Left ventricle myocardium inferior (tissue), 1 donor: ENCODE data around the gene KCNC3. TPM values are rescaled to one million over a fixed set of nuclear protein-coding genes. Genes with fewer than 3 reads are reported as not detected.

Experiments
- DNase-seq: peaks from one replicate; pipeline ENCODE4 v3.0.0-alpha.2; 2020
- H3K27ac ChIP-seq: fragments of 200-600 bp; replicated peaks from 2 replicates; pipeline ENCODE4 v1.8.0; 2021
- H3K27me3 ChIP-seq: fragments of 200-600 bp; 2 replicates; pipeline ENCODE4 v1.8.0; 2021; ENCODE audit warnings: low read depth
- H3K36me3 ChIP-seq: fragments of 200-600 bp; 2 replicates; pipeline ENCODE4 v1.8.0; 2021
- H3K4me1 ChIP-seq: fragments of 200-600 bp; 2 replicates; pipeline ENCODE4 v1.8.0; 2021
- H3K4me3 ChIP-seq: fragments of 200-600 bp; 2 replicates; pipeline ENCODE4 v1.8.0; 2021; ENCODE audit warnings: mild to moderate bottlenecking, moderate library complexity
- H3K9me3 ChIP-seq: fragments of 200-600 bp; replicated peaks from 2 replicates; pipeline ENCODE4 v1.8.0; 2021
- intact Hi-C: fragments of 100-400 bp; cut with micrococcal nuclease; formaldehyde crosslinking; loops from one replicate; pipeline ENCODE4 v1.11.0; 2022
- total RNA-seq: library from RNA; stranded (reverse); fragmentation: NEBNext Ultra II Directional; extraction: Animal tissue kit (Norgen Biotek cat#: 25700); gene quantifications from one replicate; pipeline ENCODE4 v1.2.1, GENCODE V29; 2021
- TF ChIP-seq, protein P1 (sequence below): fragments of 200-600 bp; IDR thresholded peaks from 2 replicates; pipeline ENCODE4 v1.8.0; 2021; ENCODE audit warnings: antibody characterized with exemption, mild to moderate bottlenecking, borderline replicate concordance
- donor health status: DM: no; HTN: yes; CAD: no; lungs with severe emphysema.

KCNC3 gene
- total RNA-seq, 1 donor from 2014 or later, result 2.6 TPM

DNA sequence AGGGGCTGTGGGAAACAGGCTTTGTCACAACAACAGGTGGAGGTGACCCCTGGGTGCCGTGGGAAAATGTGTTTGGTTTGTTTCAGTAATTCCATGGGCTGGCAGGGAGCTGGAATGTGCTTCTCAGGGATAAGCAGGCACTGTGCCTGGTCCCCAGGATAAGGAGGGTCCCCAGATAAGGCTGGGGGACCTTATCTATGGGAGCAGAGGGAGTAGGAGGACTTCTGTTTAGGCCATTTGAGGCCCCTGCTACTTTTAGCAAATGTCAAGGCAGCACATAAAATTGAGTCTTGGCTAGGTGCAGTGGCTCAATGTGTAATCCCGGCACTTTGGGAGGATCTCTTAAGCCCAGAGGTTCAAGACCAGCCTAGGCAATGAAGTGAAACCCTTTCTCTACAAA, 59.5 kb downstream of the KCNC3 start:
- intact Hi-C loops, result no loop called here
- Histone ChIP-seq H3K4me3 (no peak overlapping the region), H3K36me3 (peaks cover 22% of the 10 kb centered on the region), H3K9me3 (no peaks in the 10 kb centered on the region), H3K27me3 (no peaks in the 10 kb centered on the region), H3K4me1 (no peaks in the 10 kb centered on the region), H3K27ac (no peak overlapping the region)
- TF ChIP-seq, protein P1, sequence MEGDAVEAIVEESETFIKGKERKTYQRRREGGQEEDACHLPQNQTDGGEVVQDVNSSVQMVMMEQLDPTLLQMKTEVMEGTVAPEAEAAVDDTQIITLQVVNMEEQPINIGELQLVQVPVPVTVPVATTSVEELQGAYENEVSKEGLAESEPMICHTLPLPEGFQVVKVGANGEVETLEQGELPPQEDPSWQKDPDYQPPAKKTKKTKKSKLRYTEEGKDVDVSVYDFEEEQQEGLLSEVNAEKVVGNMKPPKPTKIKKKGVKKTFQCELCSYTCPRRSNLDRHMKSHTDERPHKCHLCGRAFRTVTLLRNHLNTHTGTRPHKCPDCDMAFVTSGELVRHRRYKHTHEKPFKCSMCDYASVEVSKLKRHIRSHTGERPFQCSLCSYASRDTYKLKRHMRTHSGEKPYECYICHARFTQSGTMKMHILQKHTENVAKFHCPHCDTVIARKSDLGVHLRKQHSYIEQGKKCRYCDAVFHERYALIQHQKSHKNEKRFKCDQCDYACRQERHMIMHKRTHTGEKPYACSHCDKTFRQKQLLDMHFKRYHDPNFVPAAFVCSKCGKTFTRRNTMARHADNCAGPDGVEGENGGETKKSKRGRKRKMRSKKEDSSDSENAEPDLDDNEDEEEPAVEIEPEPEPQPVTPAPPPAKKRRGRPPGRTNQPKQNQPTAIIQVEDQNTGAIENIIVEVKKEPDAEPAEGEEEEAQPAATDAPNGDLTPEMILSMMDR, result no peak
- DNase-seq, result no peak

DNA sequence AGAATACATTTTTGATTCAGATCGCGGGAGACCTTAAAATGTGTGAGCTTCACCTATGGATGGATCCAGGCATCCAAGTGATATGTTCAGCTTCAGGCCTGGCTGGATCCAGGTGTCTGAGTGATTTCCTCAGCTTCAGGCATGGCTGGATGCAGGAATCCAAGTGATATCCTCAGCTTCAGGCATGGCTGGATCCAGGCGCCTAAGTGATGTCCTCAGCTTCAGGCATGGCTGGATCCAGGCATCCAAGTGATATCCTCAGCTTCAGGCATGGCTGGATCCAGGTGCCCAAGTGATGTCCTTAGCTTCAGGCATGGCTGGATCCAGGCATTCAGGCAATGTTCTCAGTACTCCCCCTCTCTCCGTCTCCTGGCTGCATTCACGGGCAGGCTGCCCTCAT, 60.7 kb downstream of the KCNC3 start:
- H3K27ac ChIP-seq, result no peak overlapping the region
- H3K27me3 ChIP-seq, result no peaks in the 10 kb centered on the region
- peaks cover 19% of the 10 kb centered on the region for H3K36me3 ChIP-seq
- DNase-seq, result no peak
- H3K9me3 ChIP-seq, result no peaks in the 10 kb centered on the region
- peaks cover 5% of the 10 kb centered on the region for H3K4me1 ChIP-seq
- H3K4me3 ChIP-seq, result no peak overlapping the region
- intact Hi-C loops, result no loop called here
- TF ChIP-seq, protein P1, result no peak

DNA sequence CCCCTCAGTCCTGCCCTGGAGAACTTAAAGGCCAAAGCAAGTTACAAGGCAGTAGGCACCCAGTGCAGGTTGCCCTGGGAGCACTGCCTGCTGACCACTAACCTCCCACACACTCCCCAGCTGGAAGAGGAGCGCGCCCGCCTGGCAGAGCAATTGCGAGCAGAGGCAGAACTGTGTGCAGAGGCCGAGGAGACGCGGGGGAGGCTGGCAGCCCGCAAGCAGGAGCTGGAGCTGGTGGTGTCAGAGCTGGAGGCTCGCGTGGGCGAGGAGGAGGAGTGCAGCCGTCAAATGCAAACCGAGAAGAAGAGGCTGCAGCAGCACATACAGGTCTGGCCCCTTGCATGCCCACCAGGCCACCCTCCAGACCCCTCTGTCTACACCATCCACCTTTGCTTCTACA, 61.1 kb downstream of the KCNC3 start:
- intact Hi-C loops, result no loop called here
- Histone ChIP-seq H3K9me3 (no peaks in the 10 kb centered on the region), H3K36me3 (peaks cover 19% of the 10 kb centered on the region), H3K27ac (no peak overlapping the region), H3K4me3 (no peak overlapping the region), H3K27me3 (no peaks in the 10 kb centered on the region), H3K4me1 (peaks cover 5% of the 10 kb centered on the region)
- no peak for DNase-seq
- TF ChIP-seq, protein P1, result no peak

DNA sequence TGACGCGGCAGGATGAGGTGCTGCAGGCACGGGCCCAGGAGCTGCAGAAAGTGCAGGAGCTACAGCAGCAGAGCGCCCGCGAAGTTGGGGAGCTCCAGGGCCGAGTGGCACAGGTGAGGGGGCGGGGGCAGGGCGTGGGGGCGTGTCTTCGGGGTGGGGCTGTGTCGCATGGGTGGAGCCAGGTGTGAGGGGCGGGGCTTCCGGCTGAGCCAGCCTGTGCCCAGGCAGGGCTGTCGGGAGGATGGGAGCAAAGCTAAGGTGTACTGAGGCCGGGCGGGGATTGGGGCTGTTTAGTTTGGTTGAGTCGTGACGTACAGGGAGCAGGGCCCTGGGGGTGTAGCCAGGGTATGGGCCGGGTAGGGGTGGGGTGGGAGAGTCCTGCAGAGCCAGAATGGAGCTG, 62.3 kb downstream of the KCNC3 start:
- Histone ChIP-seq H3K36me3 (peaks cover 20% of the 10 kb centered on the region), H3K4me1 (peaks cover 5% of the 10 kb centered on the region), H3K9me3 (no peaks in the 10 kb centered on the region), H3K27me3 (no peaks in the 10 kb centered on the region), H3K4me3 (no peak overlapping the region), H3K27ac (no peak overlapping the region)
- TF ChIP-seq, protein P1, result no peak
- no peak for DNase-seq
- intact Hi-C loops, result no loop called here

DNA sequence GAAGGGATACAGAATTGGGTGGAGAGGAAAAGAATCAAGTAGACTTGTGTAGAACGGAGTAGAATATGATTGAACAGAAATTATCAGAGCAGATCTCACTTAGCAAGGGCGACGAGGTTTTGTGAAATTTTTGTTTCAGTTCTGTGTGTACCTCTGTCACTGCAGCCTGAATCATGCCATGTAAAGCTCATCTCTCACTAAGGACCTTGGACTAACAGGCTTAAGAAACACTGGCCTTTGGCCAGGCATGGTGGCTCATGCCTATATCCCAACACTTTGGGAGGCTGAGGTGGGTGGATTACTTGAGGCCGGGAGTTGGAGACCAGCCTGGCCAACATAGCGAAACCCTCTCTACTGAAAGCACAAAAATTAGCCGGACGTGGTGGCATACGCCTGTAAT, 63.1 kb downstream of the KCNC3 start:
- TF ChIP-seq, protein P1, result no peak
- Histone ChIP-seq H3K4me3 (no peak overlapping the region), H3K27ac (no peak overlapping the region), H3K9me3 (no peaks in the 10 kb centered on the region), H3K27me3 (no peaks in the 10 kb centered on the region), H3K36me3 (peaks cover 20% of the 10 kb centered on the region), H3K4me1 (peaks cover 5% of the 10 kb centered on the region)
- intact Hi-C loops, result no loop called here
- DNase-seq, result no peak
